Measurements from ENCODE around the gene RNF5.

DNA sequence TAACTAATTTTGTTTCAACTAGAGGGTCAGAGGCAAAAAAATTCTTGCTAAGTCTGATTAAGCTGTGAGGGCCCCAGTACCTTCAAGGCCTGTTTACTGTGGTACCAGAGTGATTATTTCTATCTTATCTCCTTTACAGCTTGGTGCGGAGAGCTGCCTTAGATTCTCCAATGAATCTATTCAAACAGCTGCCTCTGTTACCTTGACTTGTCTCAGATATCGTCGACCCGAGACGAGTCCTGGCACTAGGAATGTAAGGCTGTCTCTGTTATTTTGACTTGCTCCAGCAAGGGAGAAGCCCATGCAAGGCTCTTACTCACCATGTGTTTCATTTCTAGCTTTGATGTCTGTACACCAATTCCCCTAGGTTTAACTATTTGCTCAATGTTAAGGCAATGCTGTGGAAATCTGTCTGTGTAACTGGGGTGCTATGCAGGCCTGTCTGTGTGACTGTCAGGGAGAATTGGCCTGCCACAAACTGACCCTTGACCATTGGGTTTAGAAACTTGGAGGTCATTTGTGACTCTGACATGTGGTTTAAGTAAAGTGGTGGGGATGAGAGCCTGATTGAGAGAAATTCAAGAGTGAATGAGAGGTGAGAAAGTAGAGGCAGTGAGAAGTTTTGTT, 37.7 kb upstream of the RNF5 start:
- TF ChIP-seq, protein P1, sequence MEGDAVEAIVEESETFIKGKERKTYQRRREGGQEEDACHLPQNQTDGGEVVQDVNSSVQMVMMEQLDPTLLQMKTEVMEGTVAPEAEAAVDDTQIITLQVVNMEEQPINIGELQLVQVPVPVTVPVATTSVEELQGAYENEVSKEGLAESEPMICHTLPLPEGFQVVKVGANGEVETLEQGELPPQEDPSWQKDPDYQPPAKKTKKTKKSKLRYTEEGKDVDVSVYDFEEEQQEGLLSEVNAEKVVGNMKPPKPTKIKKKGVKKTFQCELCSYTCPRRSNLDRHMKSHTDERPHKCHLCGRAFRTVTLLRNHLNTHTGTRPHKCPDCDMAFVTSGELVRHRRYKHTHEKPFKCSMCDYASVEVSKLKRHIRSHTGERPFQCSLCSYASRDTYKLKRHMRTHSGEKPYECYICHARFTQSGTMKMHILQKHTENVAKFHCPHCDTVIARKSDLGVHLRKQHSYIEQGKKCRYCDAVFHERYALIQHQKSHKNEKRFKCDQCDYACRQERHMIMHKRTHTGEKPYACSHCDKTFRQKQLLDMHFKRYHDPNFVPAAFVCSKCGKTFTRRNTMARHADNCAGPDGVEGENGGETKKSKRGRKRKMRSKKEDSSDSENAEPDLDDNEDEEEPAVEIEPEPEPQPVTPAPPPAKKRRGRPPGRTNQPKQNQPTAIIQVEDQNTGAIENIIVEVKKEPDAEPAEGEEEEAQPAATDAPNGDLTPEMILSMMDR (IDR thresholded peaks at IDR 0.05; ENCODE audit: low read depth, low read length, poor library complexity, severe bottlenecking) = no peak
- TF ChIP-seq EZH2phosphoT487 (IDR thresholded peaks at IDR 0.05; ENCODE audit: borderline replicate concordance, low read length) = no peak
